ENCODE results near the gene SPINK4.

- no peak for TF ChIP-seq CTCF (IDR thresholded peaks at IDR 0.05)
- TF ChIP-seq POLR2A (IDR thresholded peaks at IDR 0.05) = no peak
Observed at GRCh38 chr9:33211695-33212393, 28.1 kb upstream of the SPINK4 start.
